ENCODE results near the gene HCRT.

DNA sequence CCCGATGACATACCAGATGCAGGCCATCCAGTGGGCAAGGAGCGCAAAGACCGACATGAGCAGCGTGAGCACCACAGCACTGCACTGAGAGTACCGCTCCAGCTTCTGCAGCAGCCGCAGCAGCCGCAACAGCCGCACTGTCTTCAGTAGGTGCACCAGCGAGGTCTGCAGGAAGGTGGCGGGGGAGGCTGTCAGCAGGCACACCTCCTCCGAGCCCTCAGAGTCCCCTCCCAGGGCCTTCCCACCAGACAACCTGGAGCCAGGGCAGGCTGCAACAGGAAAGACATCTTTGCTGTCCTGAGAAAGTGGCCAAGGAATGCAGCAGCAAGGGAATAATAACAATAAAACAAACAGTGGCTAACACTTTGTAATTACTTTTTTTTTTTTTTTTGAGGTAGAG, 13.4 kb downstream of the HCRT start:
- TF ChIP-seq, protein P1, sequence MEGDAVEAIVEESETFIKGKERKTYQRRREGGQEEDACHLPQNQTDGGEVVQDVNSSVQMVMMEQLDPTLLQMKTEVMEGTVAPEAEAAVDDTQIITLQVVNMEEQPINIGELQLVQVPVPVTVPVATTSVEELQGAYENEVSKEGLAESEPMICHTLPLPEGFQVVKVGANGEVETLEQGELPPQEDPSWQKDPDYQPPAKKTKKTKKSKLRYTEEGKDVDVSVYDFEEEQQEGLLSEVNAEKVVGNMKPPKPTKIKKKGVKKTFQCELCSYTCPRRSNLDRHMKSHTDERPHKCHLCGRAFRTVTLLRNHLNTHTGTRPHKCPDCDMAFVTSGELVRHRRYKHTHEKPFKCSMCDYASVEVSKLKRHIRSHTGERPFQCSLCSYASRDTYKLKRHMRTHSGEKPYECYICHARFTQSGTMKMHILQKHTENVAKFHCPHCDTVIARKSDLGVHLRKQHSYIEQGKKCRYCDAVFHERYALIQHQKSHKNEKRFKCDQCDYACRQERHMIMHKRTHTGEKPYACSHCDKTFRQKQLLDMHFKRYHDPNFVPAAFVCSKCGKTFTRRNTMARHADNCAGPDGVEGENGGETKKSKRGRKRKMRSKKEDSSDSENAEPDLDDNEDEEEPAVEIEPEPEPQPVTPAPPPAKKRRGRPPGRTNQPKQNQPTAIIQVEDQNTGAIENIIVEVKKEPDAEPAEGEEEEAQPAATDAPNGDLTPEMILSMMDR (conservative IDR thresholded peaks at IDR 0.05; ENCODE audit: low read depth, low read length): no peak
- TF ChIP-seq EZH2 (IDR thresholded peaks at IDR 0.05; ENCODE audit: borderline replicate concordance, low read depth, low read length, poor library complexity, severe bottlenecking): no peak
